ENCODE results near the gene MYADM.
A peak's percentile ranks its signal among the peaks of the same experiment; 100 is the strongest.
"Not testable (repeated sequence)": the region's sequence is repeated elsewhere in the genome, so short reads cannot be mapped to it uniquely, and the experiment has no call there.

The MYADM gene

GRCh38 chr19:53868892-53869804 is 1.5 kb downstream of the MYADM start:
- DNase-seq (ENCODE audit: low read depth in 2 of 2) = peak; percentile 72 to 78

- DNase-seq (ENCODE audit: low read depth in 2 of 2) = not testable (repeated sequence)
Measured at GRCh38 chr19:53869805-53870484, 2.3 kb downstream of the MYADM start.

- DNase-seq (ENCODE audit: low read depth in 2 of 2) = no peak
Measured at GRCh38 chr19:53870485-53870844, 2.8 kb downstream of the MYADM start.

GRCh38 chr19:53871454-53871853 is 3.8 kb downstream of the MYADM start:
- no peak for DNase-seq (ENCODE audit: low read depth in 2 of 2)

- DNase-seq (ENCODE audit: low read depth in 2 of 2) = no peak
Measured at GRCh38 chr19:53872762-53873161, 5.1 kb downstream of the MYADM start.

GRCh38 chr19:53873773-53874605 is 6.3 kb downstream of the MYADM start:
- no peak for DNase-seq (ENCODE audit: low read depth in 2 of 2)

- no peak for DNase-seq (ENCODE audit: low read depth in 2 of 2)
Measured at GRCh38 chr19:53874606-53874990, 6.9 kb downstream of the MYADM start.

- DNase-seq (ENCODE audit: low read depth in 2 of 2) = no peak
Measured at GRCh38 chr19:53875602-53876325, 8.1 kb downstream of the MYADM start.

GRCh38 chr19:53876651-53877224 is 9.1 kb downstream of the MYADM start:
- no peak for DNase-seq (ENCODE audit: low read depth in 2 of 2)

GRCh38 chr19:53877361-53877766 is 9.7 kb downstream of the MYADM start:
- DNase-seq (ENCODE audit: low read depth in 2 of 2) = no peak

GRCh38 chr19:53878776-53879139 is 11.1 kb downstream of the MYADM start:
- DNase-seq (ENCODE audit: low read depth in 2 of 2) = no peak

- peak; percentile 61 to 66 for DNase-seq (ENCODE audit: low read depth in 2 of 2)
Measured at GRCh38 chr19:53879140-53880081, 11.7 kb downstream of the MYADM start.

- no peak for DNase-seq (ENCODE audit: low read depth in 2 of 2)
Measured at GRCh38 chr19:53880711-53881481, 13.2 kb downstream of the MYADM start.

- DNase-seq (ENCODE audit: low read depth in 2 of 2) = peak in 1 of 2 donors; percentile 16
Measured at GRCh38 chr19:53881482-53882390, 14.1 kb downstream of the MYADM start, which contains the start of gene PRKCG. TSS of gene PRKCG (plus strand) at chr19:53882197. CDS start at chr19:53882495, 298 bp downstream.

GRCh38 chr19:53882391-53883050 is 14.8 kb downstream of the MYADM start:
- no peak for DNase-seq (ENCODE audit: low read depth in 2 of 2)

- DNase-seq (ENCODE audit: low read depth in 2 of 2) = no peak
Measured at GRCh38 chr19:53883231-53883661, 15.6 kb downstream of the MYADM start.

GRCh38 chr19:53883741-53884140 is 16.1 kb downstream of the MYADM start:
- DNase-seq (ENCODE audit: low read depth in 2 of 2) = no peak

All from stimulated activated CD8-positive, alpha-beta memory T cell treated with anti-CD3 and anti-CD28 coated beads, Interleukin-7, amount 100 ng/mL, for 1 hour (primary cell).